Chondrocyte (in vitro differentiated cells): Measurements from ENCODE around the gene ARAP1. TPM values are rescaled to one million over a fixed set of nuclear protein-coding genes. Genes with fewer than 3 reads are reported as not detected.

ENCODE experiments used
- DNase-seq: peaks from one replicate; pipeline ENCODE4 v3.0.0; 2021; ENCODE audit warnings: mixed read lengths, low spot score
- H3K27ac Mint-ChIP-seq: one replicate; pipeline ENCODE4 v1.8.0; 2021; ENCODE audit warnings: mild to moderate bottlenecking, moderate library complexity, mixed read lengths; ENCODE audit not compliant: unreplicated experiment
- H3K27me3 Mint-ChIP-seq: 2 replicates; pipeline ENCODE4 v1.8.0; 2021; ENCODE audit warnings: low read depth, mixed read lengths
- H3K36me3 Mint-ChIP-seq: 2 replicates; pipeline ENCODE4 v1.8.0; 2021; ENCODE audit warnings: low read depth, mixed read lengths
- H3K4me1 Mint-ChIP-seq: 2 replicates; pipeline ENCODE4 v1.8.0; 2021; ENCODE audit warnings: low read depth, mild to moderate bottlenecking, mixed read lengths
- H3K4me3 Mint-ChIP-seq: one replicate; pipeline ENCODE4 v1.8.0; 2021; ENCODE audit warnings: mild to moderate bottlenecking, moderate library complexity, mixed read lengths; ENCODE audit not compliant: unreplicated experiment
- H3K9me3 Mint-ChIP-seq: 2 replicates; pipeline ENCODE4 v1.8.0; 2021; ENCODE audit warnings: low read depth, mixed read lengths
- total RNA-seq: library from RNA; stranded (reverse); gene quantifications from 3 replicates; pipeline ENCODE4 v1.2.1, GENCODE V29; 2021
- TF ChIP-seq, protein P1 (sequence below): fragments of 200-600 bp; sonication (generic); IDR thresholded peaks from 2 replicates; pipeline ENCODE4 v1.5.0; 2021; ENCODE audit warnings: antibody characterized with exemption, mild to moderate bottlenecking, moderate library complexity

Gene ARAP1
- total RNA-seq, 1 donor from 2014 or later, result 45.3 TPM

DNA sequence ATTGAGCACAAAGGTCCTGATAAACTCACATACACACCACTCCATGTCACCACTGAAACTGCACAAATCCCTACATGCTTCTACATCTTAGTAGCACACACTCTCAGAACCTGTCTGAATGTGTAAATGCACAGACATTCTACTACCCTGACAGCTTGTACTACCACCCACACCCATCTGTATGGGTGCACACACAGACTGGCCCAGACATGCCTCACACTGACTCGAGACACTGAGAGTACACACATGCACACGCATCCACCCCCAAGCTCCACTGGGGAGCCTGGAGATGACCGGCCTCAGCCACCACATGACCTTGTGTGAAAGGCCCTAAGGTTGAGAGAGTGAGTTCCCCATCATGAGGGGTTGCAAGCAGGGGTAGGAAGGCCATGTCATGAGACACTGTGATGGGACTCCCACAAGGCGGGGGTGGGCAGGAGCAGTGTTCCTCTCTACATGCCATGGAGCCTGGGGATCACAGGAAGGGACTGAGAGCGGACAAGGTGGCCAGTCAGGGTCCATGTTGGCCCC, 28.1 kb downstream of the ARAP1 start:
- H3K9me3 Mint-ChIP-seq, result peaks cover 2% of the 10 kb centered on the region
- H3K27me3 Mint-ChIP-seq, result no peaks in the 10 kb centered on the region
- no peak overlapping the region for H3K4me3 Mint-ChIP-seq
- TF ChIP-seq, protein P1, sequence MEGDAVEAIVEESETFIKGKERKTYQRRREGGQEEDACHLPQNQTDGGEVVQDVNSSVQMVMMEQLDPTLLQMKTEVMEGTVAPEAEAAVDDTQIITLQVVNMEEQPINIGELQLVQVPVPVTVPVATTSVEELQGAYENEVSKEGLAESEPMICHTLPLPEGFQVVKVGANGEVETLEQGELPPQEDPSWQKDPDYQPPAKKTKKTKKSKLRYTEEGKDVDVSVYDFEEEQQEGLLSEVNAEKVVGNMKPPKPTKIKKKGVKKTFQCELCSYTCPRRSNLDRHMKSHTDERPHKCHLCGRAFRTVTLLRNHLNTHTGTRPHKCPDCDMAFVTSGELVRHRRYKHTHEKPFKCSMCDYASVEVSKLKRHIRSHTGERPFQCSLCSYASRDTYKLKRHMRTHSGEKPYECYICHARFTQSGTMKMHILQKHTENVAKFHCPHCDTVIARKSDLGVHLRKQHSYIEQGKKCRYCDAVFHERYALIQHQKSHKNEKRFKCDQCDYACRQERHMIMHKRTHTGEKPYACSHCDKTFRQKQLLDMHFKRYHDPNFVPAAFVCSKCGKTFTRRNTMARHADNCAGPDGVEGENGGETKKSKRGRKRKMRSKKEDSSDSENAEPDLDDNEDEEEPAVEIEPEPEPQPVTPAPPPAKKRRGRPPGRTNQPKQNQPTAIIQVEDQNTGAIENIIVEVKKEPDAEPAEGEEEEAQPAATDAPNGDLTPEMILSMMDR, result no peak
- no peak overlapping the region for H3K27ac Mint-ChIP-seq
- H3K4me1 Mint-ChIP-seq, result peaks cover 46% of the 10 kb centered on the region
- no peak for DNase-seq
- peaks cover 3% of the 10 kb centered on the region for H3K36me3 Mint-ChIP-seq

DNA sequence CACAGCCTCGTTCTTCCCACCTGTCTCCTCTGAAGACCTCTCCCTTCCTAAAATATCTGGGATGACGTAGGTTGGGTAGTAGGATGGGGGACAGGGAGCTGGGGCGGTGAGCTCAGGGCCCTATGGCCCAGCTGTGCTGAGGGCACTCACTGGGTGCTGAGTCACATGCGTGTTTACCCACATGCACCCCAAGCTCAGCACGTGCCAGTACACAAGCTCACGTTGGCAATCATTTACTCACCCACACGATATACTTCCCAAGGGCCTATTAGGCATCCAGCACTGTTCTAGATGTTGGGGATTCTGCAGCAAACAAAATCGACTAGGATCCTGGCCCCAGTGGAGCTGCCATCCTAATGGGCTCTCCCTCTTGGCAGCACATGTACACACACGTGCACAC, 28.7 kb downstream of the ARAP1 start:
- TF ChIP-seq, protein P1, result no peak
- no peak overlapping the region for H3K4me3 Mint-ChIP-seq
- H3K36me3 Mint-ChIP-seq, result peaks cover 3% of the 10 kb centered on the region
- no peaks in the 10 kb centered on the region for H3K9me3 Mint-ChIP-seq
- H3K27ac Mint-ChIP-seq, result no peak overlapping the region
- DNase-seq, result no peak
- H3K27me3 Mint-ChIP-seq, result no peaks in the 10 kb centered on the region
- peaks cover 46% of the 10 kb centered on the region for H3K4me1 Mint-ChIP-seq

DNA sequence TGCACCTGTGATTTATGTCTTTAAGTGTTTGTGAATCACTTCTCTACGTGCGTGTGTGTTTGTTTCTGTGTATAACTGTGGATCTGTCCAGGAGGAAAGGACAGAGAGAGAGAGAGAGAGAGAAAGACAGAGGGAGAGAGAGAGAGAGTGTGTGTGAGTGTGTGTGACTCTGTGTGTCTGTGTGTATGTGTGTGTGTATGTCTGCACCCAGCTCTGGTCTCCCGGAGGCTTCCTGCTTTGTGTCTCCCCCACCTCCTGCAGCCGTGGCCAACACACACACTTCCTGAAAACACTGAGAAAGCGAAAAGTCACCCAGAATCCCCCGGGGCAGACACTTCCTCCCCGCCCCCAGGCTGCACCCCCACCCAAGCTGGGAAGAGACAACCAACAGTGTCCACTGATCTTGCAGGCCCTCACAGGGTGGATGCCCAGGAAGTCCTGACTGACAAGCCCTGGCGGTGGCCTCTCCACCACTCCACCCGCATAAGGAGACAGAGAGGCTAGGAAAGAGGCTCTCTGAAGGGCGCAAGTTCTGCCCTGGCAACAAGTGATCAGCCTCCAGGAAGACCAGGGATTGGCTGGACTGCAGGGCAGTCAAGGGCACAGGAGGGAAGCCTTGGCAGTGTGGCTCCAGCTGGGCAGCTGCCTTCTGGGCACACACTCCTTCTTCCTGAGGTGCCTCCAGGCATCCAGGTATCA, 30.0 kb downstream of the ARAP1 start:
- TF ChIP-seq, protein P1, result no peak
- H3K9me3 Mint-ChIP-seq, result no peaks in the 10 kb centered on the region
- peaks cover 46% of the 10 kb centered on the region for H3K4me1 Mint-ChIP-seq
- DNase-seq, result no peak
- H3K4me3 Mint-ChIP-seq, result peak overlapping the region; percentile 71
- peaks cover 7% of the 10 kb centered on the region for H3K36me3 Mint-ChIP-seq
- no peaks in the 10 kb centered on the region for H3K27me3 Mint-ChIP-seq
- H3K27ac Mint-ChIP-seq, result peak overlapping the region; percentile 83

DNA sequence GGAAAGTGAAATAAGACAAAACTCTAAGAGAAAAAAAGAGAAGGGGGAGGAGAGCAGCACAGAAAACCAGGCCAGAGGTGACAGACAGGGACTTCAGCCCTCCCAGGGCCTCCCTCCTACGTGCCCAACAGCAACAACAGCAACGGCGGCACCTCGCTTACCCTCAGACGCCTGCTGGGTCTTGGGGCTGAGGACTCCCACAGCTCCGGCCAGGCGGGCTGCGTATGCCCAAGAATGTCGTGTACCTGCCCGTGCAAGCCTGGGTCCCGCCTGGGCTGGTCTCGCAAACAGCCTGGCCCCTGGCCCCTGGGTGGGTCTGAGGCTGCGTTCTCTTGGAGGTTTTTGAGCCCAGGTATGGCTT, 30.5 kb downstream of the ARAP1 start:
- no peaks in the 10 kb centered on the region for H3K27me3 Mint-ChIP-seq
- H3K4me1 Mint-ChIP-seq, result peaks cover 46% of the 10 kb centered on the region
- H3K4me3 Mint-ChIP-seq, result peak overlapping the region; percentile 71
- H3K9me3 Mint-ChIP-seq, result no peaks in the 10 kb centered on the region
- TF ChIP-seq, protein P1, result no peak
- peaks cover 7% of the 10 kb centered on the region for H3K36me3 Mint-ChIP-seq
- no peak for DNase-seq
- peak overlapping the region; percentile 83 for H3K27ac Mint-ChIP-seq

DNA sequence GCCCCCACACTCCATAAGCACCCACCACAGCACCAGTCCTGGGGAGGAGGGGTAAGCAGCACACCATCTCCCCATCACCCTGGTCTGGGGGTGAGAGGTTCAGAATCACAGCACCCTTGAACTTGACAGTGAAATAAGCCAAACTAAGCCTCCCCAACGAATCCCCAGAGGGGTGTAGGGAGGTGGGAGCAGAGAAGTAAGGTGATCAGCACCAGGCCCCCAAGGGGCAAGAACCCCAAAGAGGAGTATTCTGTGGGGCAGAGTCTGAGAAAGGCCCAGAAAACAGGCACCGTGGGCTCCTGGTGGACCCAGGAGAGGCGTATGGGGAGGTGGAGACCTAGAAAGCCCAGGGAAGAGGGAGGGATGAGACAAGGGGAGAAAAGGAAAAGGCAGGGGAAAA, 30.9 kb downstream of the ARAP1 start:
- peaks cover 6% of the 10 kb centered on the region for H3K36me3 Mint-ChIP-seq
- H3K9me3 Mint-ChIP-seq, result no peaks in the 10 kb centered on the region
- DNase-seq, result no peak
- H3K4me3 Mint-ChIP-seq, result peak overlapping the region; percentile 71
- TF ChIP-seq, protein P1, result no peak
- peaks cover 46% of the 10 kb centered on the region for H3K4me1 Mint-ChIP-seq
- H3K27ac Mint-ChIP-seq, result peak overlapping the region; percentile 83
- H3K27me3 Mint-ChIP-seq, result no peaks in the 10 kb centered on the region
